ENCODE measurements around the gene SEC14L1.

Gene SEC14L1

GRCh38 chr17:77119668-77120301 lies 21.0 kb upstream of the SEC14L1 start:
- H3K4me1 Mint-ChIP-seq, result peaks cover 55% of the 10 kb centered on the region
- H3K27ac Mint-ChIP-seq, result peak overlapping the region; percentile 53 to 99 (median 57)
- H3K9me3 Mint-ChIP-seq, result no peaks in the 10 kb centered on the region
- H3K36me3 Mint-ChIP-seq (ENCODE audit: low read depth), result no peaks in the 10 kb centered on the region
- no peak overlapping the region for H3K4me3 Mint-ChIP-seq
- no peak for TF ChIP-seq CTCF (IDR thresholded peaks at IDR 0.05; ENCODE audit: unreplicated experiment in 3 of 3)
- no peaks in the 10 kb centered on the region for H3K27me3 Mint-ChIP-seq (ENCODE audit: low read depth)

- no peaks in the 10 kb centered on the region for H3K36me3 Mint-ChIP-seq (ENCODE audit: low read depth)
- H3K4me1 Mint-ChIP-seq, result peaks cover 56% of the 10 kb centered on the region
- no peak for TF ChIP-seq CTCF (IDR thresholded peaks at IDR 0.05; ENCODE audit: unreplicated experiment in 3 of 3)
- H3K4me3 Mint-ChIP-seq, result no peak overlapping the region
- H3K9me3 Mint-ChIP-seq, result no peaks in the 10 kb centered on the region
- H3K27ac Mint-ChIP-seq, result peak overlapping the region; percentile 76 to 91 (median 77)
- H3K27me3 Mint-ChIP-seq (ENCODE audit: low read depth), result no peaks in the 10 kb centered on the region
Measured at GRCh38 chr17:77120868-77121267, 19.9 kb upstream of the SEC14L1 start.

- peaks cover 46% of the 10 kb centered on the region for H3K4me1 Mint-ChIP-seq
- no peaks in the 10 kb centered on the region for H3K9me3 Mint-ChIP-seq
- no peaks in the 10 kb centered on the region for H3K36me3 Mint-ChIP-seq (ENCODE audit: low read depth)
- no peaks in the 10 kb centered on the region for H3K27me3 Mint-ChIP-seq (ENCODE audit: low read depth)
- no peak for TF ChIP-seq CTCF (IDR thresholded peaks at IDR 0.05; ENCODE audit: unreplicated experiment in 3 of 3)
- no peak overlapping the region for H3K4me3 Mint-ChIP-seq
- peak overlapping the region; percentile 73 to 87 (median 87) for H3K27ac Mint-ChIP-seq
Measured at GRCh38 chr17:77124192-77124889, 16.4 kb upstream of the SEC14L1 start.

- TF ChIP-seq CTCF (IDR thresholded peaks at IDR 0.05; ENCODE audit: unreplicated experiment in 3 of 3), result no peak
- Mint-ChIP-seq H3K4me3 (no peak overlapping the region), H3K36me3 (ENCODE audit: low read depth) (no peaks in the 10 kb centered on the region), H3K9me3 (no peaks in the 10 kb centered on the region), H3K27ac (peak overlapping the region; percentile 26 to 87 (median 68)), H3K27me3 (ENCODE audit: low read depth) (no peaks in the 10 kb centered on the region), H3K4me1 (peaks cover 52% of the 10 kb centered on the region)
Measured at GRCh38 chr17:77125432-77125901, 15.3 kb upstream of the SEC14L1 start.

GRCh38 chr17:77126519-77126918 lies 14.2 kb upstream of the SEC14L1 start:
- H3K27ac Mint-ChIP-seq, result peak overlapping the region in 1 of 3 experiments; percentile 26
- H3K36me3 Mint-ChIP-seq (ENCODE audit: low read depth), result no peaks in the 10 kb centered on the region
- H3K4me1 Mint-ChIP-seq, result peaks cover 55% of the 10 kb centered on the region
- no peak for TF ChIP-seq CTCF (IDR thresholded peaks at IDR 0.05; ENCODE audit: unreplicated experiment in 3 of 3)
- H3K4me3 Mint-ChIP-seq, result no peak overlapping the region
- no peaks in the 10 kb centered on the region for H3K27me3 Mint-ChIP-seq (ENCODE audit: low read depth)
- no peaks in the 10 kb centered on the region for H3K9me3 Mint-ChIP-seq

All from nephron (organoid).